HepG2 (cell line): ENCODE data around the gene SLC19A3. TPM values are rescaled to one million over a fixed set of nuclear protein-coding genes. Genes with fewer than 3 reads are reported as not detected.

Experiments
- CREB1 ChIP-seq, 2 experiments: fragments of 450-650 bp in 1 of 2; IDR thresholded peaks; 2 replicates each; pipeline ENCODE4 v1.6.1; 2016 to 2017; ENCODE audit warnings: control low read depth in 1 of 2, mild to moderate bottlenecking in 1 of 2, missing compliant biosample characterization in 1 of 2, missing genetic modification characterization in 1 of 2
- HNF4G ChIP-seq, 2 experiments: sonication (generic) in 1 of 2; formaldehyde crosslinking in 1 of 2; IDR thresholded peaks; 2 replicates each; pipeline versions ENCODE4 v1.4.0 to v1.6.1; 2011 to 2020; ENCODE audit warnings: borderline replicate concordance in 2 of 2, low read depth in 2 of 2, mild to moderate bottlenecking in 2 of 2, low read length in 1 of 2, missing genetic modification reagents in 1 of 2, moderate library complexity in 1 of 2
- HOXD1 ChIP-seq: sonication (generic); formaldehyde crosslinking; IDR thresholded peaks from 2 replicates; pipeline ENCODE4 v1.5.0; 2020; ENCODE audit warnings: missing genetic modification reagents
- ISL2 ChIP-seq: sonication (generic); formaldehyde crosslinking; IDR thresholded peaks from 2 replicates; pipeline ENCODE4 v1.5.0; 2020; ENCODE audit warnings: missing genetic modification reagents
- NR2F1 ChIP-seq, 2 experiments: fragments of 450-650 bp in 1 of 2; formaldehyde crosslinking in 1 of 2; IDR thresholded peaks; 2 replicates each; pipeline versions ENCODE4 v1.5.0 to v1.6.1; 2016 to 2020; ENCODE audit warnings: mild to moderate bottlenecking in 1 of 2, missing compliant biosample characterization in 1 of 2, missing genetic modification reagents in 1 of 2, moderate library complexity in 1 of 2
- RNF219 ChIP-seq: sonication (generic); formaldehyde crosslinking; IDR thresholded peaks from 2 replicates; pipeline ENCODE4 v1.5.0; 2020; ENCODE audit warnings: mild to moderate bottlenecking, missing genetic modification reagents
- TBX2 ChIP-seq: sonication (generic); formaldehyde crosslinking; IDR thresholded peaks from 2 replicates; pipeline ENCODE4 v1.5.0; 2020; ENCODE audit warnings: missing genetic modification reagents, mild to moderate bottlenecking, borderline replicate concordance
- UBTF ChIP-seq: sonication (generic); formaldehyde crosslinking; IDR thresholded peaks from 2 replicates; pipeline ENCODE4 v1.4.0; 2020; ENCODE audit warnings: mild to moderate bottlenecking, missing genetic modification reagents
- ZNF7 ChIP-seq: IDR thresholded peaks from 2 replicates; pipeline ENCODE4 v1.6.1; 2016; ENCODE audit warnings: missing biosample characterization, missing genetic modification reagents
- ZNF777 ChIP-seq: sonication (generic); formaldehyde crosslinking; IDR thresholded peaks from 2 replicates; pipeline ENCODE4 v1.4.0; 2020; ENCODE audit warnings: missing genetic modification reagents
- polyA plus RNA-seq, 8 experiments: library from polyadenylated mRNA; depleted of rRNA in 3 of 8; stranded (reverse) in 7 of 8; unstranded in 1 of 8; fragments of >200 nt; fragmentation: Illumina TruSeq in 4 of 8; extraction: Trizol in 4 of 8; gene quantifications; 2 replicates each; pipeline versions ENCODE4 v1.2.1 to v1.2.3, GENCODE V29; 2011 to 2016; ENCODE audit warnings: low read depth in 4 of 8, missing spikeins in 1 of 8, mixed read lengths in 1 of 8; ENCODE audit not compliant: insufficient read depth in 1 of 8
- total RNA-seq, 5 experiments: library from RNA; depleted of rRNA; stranded (reverse); fragments of >200 nt; fragmentation: Illumina TruSeq; extraction: Trizol; gene quantifications; 2 replicates each; pipeline ENCODE4 v1.2.3, GENCODE V29; 2016; ENCODE audit warnings: low read depth in 1 of 5
- TF ChIP-seq, protein P1 (sequence below): sonication (generic); formaldehyde crosslinking; IDR thresholded peaks from 2 replicates; pipeline ENCODE4 v1.4.0; 2020; ENCODE audit warnings: missing genetic modification reagents
- TF ChIP-seq, protein P2 (sequence below): IDR thresholded peaks from 2 replicates; pipeline ENCODE4 v1.6.1; 2012; ENCODE audit warnings: low read length, improper control_type of control experiment
- TF ChIP-seq, protein P3 (sequence below): sonication (generic); formaldehyde crosslinking; IDR thresholded peaks from 2 replicates; pipeline ENCODE4 v1.5.0; 2020; ENCODE audit warnings: mild to moderate bottlenecking, missing genetic modification reagents

Gene SLC19A3
- total and polyA plus RNA-seq, 2 of the 13 experiments (the other 11 are each of a cell fraction or from before 2014, with no cell fraction given) = 2.3 to 5.2 TPM

DNA sequence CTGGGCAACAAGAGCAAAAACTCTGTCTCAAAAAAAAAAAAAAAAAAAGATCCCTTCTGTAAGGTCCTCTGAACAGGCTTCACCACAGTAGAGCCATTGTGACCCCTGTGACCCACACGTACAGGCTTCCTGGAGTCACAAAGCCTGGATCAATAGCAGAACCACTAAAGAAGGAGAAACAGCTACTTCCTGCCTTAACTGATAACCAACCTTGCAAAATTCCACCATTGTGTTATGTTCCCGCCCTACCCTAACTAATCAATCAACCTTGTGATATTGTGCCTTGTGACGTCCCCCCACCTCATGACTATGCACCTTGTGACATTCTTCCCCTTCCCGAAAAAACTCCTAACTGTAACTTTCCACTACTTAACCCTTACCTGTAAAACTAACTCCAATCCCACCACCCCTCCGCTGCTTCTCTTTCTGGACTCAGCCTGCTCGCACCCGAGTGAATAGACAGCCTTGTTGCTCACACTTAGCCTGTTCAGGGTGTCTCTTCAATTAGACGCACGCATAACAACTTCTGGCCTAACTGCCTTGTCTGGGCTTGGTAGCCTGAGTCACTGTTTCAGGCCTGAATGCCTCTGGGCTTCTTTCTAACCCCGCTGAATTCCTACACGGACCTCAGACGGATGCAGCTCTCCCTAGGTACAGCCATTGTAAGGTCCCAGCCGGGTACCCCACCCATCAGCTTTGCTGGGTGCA lies 41.7 kb upstream of the SLC19A3 start (continued):
- TF ChIP-seq NR2F1 (CRISPR knock-in tag; IDR thresholded peaks at IDR 0.05) (peak; percentile 57 to 91), ZNF777 (CRISPR knock-in tag) (no peak), HNF4G (IDR thresholded peaks at IDR 0.05; ENCODE audit: borderline replicate concordance, low read depth, low read length) (peak; percentile 65; the same call in 1 of the 2 replicates), HNF4G (CRISPR knock-in tag; IDR thresholded peaks at IDR 0.05; ENCODE audit: borderline replicate concordance, low read depth) (no peak), HOXD1 (CRISPR knock-in tag) (peak; percentile 92), TBX2 (peak; percentile 55; the same call in 1 of the 2 replicates), RNF219 (CRISPR knock-in tag) (no peak), ISL2 (CRISPR knock-in tag) (peak; percentile 47; the same call in 1 of the 2 replicates), UBTF (CRISPR knock-in tag) (0 out of 2 replicates have a peak, but pooled peaks have one; percentile 19), ZNF7 (CRISPR knock-in tag) (no peak), CREB1 (IDR thresholded peaks at IDR 0.05) (peak; percentile 36; the same call in 1 of the 2 replicates), CREB1 (CRISPR knock-in tag; IDR thresholded peaks at IDR 0.05) (peak; percentile 91)
- TF ChIP-seq, protein P1, sequence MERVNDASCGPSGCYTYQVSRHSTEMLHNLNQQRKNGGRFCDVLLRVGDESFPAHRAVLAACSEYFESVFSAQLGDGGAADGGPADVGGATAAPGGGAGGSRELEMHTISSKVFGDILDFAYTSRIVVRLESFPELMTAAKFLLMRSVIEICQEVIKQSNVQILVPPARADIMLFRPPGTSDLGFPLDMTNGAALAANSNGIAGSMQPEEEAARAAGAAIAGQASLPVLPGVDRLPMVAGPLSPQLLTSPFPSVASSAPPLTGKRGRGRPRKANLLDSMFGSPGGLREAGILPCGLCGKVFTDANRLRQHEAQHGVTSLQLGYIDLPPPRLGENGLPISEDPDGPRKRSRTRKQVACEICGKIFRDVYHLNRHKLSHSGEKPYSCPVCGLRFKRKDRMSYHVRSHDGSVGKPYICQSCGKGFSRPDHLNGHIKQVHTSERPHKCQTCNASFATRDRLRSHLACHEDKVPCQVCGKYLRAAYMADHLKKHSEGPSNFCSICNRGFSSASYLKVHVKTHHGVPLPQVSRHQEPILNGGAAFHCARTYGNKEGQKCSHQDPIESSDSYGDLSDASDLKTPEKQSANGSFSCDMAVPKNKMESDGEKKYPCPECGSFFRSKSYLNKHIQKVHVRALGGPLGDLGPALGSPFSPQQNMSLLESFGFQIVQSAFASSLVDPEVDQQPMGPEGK = peak; percentile 21; the same call in 1 of the 2 replicates
- TF ChIP-seq, protein P2, sequence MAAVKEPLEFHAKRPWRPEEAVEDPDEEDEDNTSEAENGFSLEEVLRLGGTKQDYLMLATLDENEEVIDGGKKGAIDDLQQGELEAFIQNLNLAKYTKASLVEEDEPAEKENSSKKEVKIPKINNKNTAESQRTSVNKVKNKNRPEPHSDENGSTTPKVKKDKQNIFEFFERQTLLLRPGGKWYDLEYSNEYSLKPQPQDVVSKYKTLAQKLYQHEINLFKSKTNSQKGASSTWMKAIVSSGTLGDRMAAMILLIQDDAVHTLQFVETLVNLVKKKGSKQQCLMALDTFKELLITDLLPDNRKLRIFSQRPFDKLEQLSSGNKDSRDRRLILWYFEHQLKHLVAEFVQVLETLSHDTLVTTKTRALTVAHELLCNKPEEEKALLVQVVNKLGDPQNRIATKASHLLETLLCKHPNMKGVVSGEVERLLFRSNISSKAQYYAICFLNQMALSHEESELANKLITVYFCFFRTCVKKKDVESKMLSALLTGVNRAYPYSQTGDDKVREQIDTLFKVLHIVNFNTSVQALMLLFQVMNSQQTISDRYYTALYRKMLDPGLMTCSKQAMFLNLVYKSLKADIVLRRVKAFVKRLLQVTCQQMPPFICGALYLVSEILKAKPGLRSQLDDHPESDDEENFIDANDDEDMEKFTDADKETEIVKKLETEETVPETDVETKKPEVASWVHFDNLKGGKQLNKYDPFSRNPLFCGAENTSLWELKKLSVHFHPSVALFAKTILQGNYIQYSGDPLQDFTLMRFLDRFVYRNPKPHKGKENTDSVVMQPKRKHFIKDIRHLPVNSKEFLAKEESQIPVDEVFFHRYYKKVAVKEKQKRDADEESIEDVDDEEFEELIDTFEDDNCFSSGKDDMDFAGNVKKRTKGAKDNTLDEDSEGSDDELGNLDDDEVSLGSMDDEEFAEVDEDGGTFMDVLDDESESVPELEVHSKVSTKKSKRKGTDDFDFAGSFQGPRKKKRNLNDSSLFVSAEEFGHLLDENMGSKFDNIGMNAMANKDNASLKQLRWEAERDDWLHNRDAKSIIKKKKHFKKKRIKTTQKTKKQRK = no peak
- TF ChIP-seq, protein P3, sequence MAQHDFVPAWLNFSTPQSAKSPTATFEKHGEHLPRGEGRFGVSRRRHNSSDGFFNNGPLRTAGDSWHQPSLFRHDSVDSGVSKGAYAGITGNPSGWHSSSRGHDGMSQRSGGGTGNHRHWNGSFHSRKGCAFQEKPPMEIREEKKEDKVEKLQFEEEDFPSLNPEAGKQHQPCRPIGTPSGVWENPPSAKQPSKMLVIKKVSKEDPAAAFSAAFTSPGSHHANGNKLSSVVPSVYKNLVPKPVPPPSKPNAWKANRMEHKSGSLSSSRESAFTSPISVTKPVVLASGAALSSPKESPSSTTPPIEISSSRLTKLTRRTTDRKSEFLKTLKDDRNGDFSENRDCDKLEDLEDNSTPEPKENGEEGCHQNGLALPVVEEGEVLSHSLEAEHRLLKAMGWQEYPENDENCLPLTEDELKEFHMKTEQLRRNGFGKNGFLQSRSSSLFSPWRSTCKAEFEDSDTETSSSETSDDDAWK (CRISPR knock-in tag) = no peak
